ENCODE measurements around the gene STPG2.
A peak's percentile ranks its signal among the peaks of the same experiment; 100 is the strongest.
"Not testable (repeated sequence)": the region's sequence is repeated elsewhere in the genome, so short reads cannot be mapped to it uniquely, and the experiment has no call there.

The STPG2 gene

DNA sequence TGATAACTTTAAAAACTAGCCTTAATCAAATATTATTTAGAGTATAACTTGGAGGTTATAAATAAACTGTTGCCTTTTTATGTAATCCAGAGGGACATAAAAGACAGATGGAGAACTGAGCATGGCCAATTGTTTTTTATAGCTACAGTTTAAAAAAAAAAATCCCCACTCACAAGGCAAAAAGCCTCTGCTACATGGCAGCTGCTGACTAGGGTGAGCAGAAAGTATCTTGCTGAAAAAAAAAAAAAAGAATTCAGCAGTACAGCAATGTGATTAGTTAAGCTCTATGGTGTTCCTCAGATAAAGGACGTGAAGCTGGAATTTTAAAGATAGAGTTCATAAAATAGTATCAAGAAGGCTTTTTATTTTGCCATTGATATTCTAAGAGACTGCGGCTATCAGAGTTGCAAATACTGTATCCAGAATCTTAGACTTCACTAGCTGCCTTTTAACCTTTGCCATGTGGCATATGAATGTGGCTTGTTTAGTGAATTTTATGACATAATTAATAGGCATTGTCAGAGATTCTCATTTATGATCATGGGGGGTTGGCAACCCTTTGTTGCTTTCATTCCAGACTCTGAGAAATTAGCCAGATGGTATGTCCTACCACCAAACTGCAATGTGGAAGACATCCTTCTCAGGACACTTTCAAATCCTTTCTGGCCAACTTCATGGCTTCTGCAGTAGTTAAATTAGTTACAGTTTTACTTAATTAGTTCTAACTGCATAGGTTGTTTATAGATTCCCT lies 498.0 kb downstream of the STPG2 start:
- peak; percentile 5 for DNase-seq (ENCODE audit: low spot score)

DNA sequence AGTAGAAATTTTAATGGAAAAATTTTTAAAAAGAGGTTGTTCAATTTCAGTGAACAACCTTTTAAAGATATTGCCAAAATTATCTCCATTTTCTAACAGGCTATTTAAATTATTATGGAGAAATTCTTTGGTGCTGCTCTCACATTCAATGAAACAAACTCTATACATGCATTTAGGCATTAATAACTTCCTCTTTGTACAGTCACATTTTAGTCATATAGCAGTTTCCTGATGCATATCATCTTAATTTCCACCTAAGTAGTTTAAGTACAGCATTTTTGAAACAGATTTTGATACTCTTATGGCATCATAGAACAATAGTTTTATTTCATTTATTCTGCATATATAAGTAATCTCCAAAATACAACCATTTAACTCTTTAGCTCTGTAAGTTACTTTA lies 500.1 kb downstream of the STPG2 start:
- no peak for DNase-seq (ENCODE audit: low spot score)

DNA sequence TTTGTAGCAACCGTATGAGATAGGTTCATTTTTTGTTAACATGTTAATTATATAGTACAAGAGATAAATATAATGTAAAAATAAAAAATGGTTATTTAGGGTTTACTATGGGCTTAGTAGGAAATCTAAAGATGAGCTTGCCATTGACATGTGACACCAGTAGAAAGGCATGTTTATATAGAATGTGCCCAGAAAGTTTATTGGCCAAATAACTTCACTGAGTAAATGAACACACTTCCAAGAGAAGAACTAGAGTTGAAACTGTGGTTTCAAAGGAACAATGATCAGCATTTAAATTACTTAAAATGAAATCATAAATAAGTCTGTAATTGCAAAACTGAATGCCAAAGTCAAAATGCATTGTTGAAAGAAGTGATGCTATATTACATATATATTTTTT lies 503.3 kb downstream of the STPG2 start:
- no peak for DNase-seq (ENCODE audit: low spot score)

DNA sequence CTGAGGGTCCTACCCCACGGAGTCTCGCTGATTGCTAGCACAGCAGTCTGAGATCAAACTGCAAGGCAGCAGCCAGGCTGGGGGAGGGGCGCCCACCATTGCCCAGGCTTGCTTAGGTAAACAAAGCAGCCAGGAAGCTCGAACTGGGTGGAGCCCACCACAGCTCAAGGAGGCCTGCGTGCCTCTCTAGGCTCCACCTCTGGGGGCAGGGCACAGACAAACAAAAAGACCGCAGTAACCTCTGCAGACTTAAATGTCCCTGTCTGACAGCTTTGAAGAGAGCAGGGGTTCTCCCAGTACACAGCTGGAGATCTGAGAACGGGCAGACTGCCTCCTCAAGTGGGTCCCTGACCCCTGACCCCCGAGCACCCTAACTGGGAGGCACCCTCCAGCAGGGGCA lies 509.4 kb downstream of the STPG2 start:
- not testable (repeated sequence) for DNase-seq (ENCODE audit: low spot score)

DNA sequence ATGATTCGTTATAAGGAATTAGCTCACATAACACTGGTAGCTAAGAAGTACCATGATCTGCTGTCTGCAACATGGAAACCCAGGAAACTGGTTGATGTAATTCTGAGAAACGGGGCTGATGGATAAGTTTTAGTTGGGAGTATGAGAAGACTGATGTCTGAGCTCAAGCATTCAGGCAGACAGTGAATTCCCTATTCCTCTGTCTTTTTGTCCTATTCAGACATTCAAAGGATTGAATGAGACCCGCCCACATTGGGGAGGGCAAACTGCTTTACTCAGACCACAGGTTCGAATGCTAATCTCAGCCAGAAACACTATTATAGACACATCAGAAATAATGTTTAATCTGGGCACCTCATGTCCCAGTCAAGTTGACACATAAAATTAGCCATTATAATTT lies 515.5 kb downstream of the STPG2 start:
- DNase-seq (ENCODE audit: low spot score): no peak

DNA sequence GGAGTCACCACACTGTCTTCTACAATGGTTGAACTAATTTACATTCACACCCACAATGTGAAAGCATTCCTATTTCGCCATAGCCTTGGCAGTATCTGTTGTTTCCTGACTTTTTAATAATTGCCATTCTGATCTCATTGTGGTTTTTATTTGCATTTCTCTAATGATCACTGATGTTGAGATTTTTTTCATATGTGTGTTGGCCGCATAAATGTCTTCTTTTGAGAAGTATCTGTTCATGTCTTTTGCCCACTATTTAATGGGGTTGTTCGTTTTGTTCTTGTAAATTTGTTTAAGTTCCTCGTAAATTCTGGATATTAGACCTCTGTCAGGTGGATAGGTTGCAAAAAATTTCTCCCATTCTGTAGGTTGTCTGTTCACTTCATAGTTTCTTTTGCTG lies 519.1 kb downstream of the STPG2 start:
- DNase-seq (ENCODE audit: low spot score): no peak

DNA sequence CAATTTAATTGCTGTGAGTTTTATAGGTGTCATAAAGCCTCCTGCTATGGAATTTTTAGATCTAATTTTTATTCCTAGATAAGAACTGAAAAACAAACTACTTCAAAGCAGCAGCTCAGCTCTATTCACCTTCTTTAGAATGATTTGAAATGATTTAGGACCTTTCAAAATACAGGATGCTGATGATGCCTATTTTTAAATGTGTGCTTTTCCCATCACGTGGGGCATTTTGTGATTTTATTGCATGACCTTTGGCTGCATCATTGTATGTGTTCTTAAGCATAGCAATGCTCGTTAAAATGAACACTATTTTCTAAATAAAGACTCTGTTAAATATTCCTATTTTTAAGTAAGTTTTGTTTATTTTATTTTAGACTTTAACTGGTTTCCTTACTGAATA lies 537.3 kb downstream of the STPG2 start:
- DNase-seq (ENCODE audit: low spot score): no peak

DNA sequence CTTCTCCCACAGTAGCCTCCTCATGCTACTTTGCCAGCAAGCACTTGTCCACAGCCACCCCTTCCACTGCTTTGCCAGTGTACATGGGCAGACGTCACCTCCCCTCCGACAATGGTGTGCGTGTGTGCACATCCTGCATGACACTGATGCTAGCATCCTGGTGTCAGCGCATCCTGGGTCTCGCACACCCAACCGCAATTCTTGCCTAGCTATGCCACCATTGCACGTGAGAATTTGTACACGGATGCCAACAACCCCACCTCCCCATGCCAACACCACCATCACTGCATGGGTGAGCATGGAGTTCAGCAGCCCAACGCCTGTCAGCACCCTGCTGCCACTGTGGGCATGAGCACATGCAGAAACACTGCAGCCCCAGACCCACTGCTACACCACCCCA lies 550.0 kb downstream of the STPG2 start:
- DNase-seq (ENCODE audit: low spot score): no peak

DNA sequence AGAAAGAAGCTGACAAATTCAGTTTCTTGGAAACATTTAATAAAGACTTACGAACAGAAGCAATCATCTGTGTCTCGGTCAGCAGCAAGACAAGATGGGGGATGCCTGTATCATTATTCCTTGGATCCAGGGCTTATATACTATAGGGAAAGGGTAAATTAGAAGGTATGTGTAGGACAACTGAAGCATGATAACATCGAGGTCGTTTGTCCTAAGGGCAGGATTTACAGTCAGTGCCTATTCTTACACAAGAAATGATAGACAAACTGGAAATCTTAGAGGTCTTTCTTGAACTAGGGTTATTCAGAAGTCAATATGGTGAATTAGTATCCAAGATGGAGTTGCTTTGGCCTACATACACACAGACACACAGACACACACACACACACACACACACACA lies 553.0 kb downstream of the STPG2 start:
- no peak for DNase-seq (ENCODE audit: low spot score)

DNA sequence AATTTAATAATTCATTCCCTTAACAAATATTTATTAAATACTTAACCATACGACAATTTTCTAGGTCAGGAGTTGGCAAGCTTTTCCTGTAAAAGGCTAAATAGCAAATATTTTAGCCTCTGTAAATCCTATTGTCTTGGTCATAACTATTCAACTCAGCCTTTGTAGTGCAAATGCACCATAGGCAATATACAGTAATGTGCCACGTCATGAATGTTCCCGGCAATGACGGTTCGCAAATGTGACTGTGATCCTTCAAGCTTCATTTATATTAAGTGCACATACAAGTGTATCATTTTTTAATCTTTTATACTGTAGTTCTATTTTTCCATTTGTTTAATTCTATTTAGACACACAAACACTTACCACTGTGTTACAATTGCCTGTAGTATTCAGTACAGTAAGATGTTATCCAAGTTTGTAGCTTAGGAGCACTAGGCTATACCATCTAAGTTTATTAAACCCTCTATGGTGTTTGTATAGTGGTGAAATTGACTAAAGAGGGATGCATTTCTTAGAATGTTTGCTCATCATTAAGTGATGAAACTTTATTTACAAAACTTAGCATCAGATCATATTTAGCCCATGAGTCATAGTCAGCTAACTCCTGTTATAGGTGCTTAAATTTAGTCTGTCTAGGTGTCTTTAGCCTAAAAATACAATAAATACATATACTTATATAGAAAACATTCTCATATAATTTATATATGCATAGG lies 553.6 kb downstream of the STPG2 start:
- DNase-seq (ENCODE audit: low spot score): no peak

DNA sequence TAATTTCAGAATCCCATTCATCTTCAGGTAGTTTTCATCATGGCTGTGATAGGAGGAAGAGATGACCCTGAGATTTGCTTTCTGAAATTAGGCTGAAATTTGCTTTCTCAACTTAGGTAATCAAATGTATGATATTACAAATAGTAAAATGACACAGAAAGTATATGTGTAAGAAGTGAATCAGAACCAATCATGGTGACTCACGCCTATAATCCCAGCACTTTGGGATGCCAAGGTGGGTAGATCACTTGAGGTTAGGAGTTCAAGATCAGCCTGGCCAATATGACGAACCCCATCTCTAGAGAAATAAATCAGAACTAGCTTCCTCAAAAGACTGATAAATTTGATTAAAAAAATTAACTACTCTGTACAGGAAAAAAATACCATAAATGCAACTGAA lies 555.4 kb downstream of the STPG2 start:
- no peak for DNase-seq (ENCODE audit: low spot score)

DNA sequence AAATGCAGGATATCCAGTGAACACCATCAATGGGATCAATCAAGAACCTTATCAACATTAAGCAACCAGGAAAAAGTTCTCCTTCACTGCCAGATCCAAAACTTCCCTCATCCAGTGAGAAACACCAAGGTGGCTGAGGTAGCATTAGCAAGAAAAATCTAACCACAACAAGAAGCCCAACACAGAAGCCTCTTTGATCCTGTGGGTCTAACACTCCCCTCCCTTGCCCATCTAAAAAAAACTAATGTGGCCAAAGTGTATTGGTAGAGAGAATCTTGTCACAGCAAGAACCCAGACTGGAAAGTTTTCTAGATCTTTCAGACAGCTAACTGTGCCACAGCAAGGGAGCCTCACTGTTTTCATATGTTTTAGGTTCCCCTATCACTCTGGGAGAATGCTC lies 558.0 kb downstream of the STPG2 start:
- no peak for DNase-seq (ENCODE audit: low spot score)

DNA sequence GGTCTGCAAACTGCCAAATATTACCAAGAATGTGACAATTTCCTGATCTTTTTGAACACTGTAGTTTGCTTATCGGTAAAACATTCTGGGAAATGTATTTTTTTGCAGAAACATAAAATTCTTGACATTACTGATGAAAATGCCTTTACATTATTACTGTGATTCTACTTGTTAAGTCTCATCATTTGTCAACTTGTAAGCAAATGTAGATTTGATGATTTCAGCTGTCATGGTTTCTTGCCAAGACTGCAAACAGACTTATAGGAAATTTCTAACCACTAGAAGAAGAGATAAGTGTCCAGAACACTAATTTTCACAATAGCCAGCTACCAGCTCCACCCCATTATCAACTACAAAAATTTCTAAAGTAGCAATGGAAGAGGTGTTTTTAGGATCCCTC lies 560.4 kb downstream of the STPG2 start:
- DNase-seq (ENCODE audit: low spot score): no peak

DNA sequence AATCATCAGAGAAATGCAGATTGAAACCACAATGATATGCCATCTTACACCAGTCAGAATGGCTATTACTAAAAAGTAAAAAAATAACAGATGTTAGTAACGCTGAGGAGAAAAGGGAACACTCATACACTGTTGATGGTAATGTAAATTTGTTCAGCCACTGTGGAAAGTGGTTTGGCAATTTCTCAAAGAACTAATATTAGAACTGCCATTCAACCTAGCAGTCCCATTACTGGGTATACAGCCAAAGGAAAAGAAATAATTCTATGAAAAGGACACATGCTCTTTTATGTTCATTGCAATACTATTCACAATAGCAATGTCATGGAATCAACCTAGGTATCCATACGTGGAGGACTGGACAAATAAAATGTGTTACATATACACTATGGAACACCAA lies 566.3 kb downstream of the STPG2 start:
- no peak for DNase-seq (ENCODE audit: low spot score)

DNA sequence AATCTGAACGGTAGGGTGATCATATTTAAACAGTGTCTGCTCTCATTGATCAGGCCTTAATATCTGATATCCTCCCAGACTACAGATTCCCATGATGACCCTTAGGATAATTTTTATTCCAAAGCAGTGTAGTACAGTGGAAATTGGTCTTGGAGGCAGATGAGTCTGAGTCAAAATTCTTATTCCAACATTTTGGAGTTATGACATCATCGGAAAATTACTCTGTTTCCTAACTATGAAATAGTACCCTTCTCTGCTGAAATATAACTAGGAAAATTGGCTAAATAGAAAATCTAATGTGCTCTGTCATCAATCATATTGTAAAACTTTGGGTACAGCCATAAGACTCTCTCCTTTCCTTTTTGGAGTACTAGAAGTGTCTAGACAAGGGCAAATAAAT lies 583.3 kb downstream of the STPG2 start:
- no peak for DNase-seq (ENCODE audit: low spot score)

DNA sequence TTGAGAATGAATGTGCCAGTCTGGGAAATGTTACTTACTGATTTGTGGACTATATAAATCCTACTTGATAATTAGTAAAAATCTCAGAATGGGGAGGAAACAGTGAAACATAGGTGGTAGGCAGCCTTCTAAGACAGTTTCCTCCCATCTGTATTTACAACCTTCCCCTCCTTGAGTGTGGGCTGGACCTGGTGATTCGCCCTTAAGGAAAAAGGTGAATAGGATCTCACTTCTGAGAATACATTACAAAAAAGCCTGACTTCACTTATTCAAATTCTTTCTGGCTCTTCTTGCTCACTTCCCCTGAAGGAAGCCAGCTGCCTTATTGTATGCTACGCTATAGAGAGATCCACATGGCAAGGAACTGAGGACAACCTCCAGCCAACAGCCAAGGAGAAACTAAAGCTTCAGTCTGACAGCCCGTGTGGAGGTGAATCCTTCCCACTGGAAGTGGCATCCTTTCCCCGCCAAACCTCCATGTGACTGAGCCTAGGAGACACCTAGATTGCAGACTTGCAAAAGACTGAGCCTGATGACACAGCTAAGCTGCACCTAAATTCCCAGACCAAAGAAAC lies 585.0 kb downstream of the STPG2 start:
- no peak for DNase-seq (ENCODE audit: low spot score)

DNA sequence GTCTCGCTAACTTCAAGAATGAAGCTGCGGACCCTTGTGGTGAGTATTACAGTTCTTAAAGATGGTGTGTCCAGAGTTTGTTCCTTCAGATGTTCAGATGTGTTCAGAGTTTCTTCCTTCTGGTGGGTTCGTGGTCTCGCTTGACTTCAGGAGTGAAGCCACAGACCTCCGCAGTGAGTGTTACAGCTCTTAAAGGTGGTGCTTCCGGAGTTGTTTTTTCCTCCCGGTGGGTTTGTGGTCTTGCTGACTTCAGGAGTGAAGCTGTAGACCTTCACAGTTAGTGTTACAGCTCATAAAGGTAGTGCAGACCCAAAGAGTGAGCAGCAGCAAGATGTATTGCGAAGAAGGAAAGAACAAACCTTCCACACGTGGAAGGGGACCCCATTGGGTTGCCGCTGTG lies 592.6 kb downstream of the STPG2 start:
- DNase-seq (ENCODE audit: low spot score): not testable (repeated sequence)

DNA sequence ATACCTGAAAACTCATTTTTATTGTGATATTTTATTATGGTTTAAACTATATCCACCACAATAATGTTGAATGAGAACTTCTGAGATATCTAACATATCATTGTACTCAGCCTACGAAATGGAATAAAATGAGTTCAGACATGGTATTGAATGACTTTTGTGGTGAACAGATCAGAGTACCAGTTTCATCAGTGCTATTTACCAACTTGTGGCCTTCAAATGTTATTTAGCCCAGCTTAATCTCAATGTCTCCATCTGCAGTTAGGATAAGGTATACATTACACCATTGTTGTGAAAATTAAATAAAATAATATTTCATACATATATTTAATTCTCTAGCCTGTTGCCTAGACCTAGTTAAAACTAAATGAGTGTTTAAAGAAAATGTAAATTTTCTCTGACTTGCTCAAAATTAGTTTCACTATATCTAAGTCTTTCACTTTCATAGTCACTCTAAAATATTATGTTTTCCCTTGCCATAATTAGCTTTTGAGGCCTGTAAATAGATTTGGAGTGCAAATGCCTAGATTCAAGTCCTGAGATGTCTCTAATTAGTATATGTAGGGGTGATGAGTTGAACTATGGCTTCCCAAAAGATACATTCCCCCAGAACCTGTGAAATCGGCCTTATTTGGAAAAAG lies 594.2 kb downstream of the STPG2 start:
- DNase-seq (ENCODE audit: low spot score): no peak

DNA sequence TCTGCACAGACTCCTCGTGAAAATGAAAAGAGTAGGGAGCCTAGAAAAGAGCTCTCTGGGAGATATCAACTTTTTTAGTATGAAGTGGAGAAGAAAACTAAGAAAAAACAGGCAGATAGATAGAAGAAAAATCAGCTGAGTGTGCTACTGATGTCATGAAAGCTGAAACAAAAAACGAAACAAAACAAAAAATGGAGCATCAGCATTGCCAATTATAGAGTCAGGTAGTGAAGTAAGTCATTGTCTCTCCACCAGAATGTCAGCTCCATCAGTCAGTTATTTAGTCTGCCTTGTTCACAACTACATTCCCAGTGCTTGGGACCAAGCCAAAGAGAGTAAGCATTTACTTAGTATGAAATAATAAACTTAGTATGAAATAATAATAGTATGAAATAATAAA lies 595.1 kb downstream of the STPG2 start:
- no peak for DNase-seq (ENCODE audit: low spot score)

DNA sequence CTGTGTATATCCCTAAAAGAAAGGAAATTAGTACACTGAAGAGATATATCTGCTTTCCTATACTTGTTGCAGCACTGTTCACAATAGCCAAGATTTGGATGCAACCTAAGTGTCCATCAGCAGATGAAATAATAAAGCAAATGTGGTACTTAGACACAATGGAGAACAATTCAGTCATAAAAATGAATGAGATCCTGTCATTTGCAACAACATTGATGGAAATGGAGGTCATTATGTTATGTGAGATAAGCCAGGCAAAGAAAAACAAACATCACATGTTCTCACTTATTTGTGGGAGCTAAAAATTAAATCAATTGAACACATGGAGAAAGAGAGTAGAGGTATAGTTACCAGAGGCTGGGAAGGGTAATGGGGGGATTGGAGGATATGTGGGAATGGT lies 611.9 kb downstream of the STPG2 start:
- DNase-seq (ENCODE audit: low spot score): no peak

DNA sequence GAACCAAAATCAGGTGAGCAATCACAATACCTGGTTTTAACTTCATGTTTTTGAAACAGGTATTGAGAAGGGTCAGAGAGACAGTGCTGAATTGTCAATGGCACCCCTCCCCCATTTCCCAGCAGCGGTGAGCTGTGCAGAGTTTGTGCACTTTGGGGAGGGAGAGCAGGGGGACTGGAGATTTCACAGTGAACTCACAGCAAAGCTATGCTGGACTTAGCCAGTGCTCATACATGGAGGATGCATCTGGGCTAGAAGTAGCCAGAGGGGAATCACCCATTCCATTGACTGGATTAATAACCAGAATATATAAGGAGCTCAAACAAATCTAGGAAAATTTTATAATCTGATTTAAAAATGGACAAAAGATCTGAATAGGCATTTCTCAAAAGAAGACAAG lies 612.6 kb downstream of the STPG2 start:
- no peak for DNase-seq (ENCODE audit: low spot score)

DNA sequence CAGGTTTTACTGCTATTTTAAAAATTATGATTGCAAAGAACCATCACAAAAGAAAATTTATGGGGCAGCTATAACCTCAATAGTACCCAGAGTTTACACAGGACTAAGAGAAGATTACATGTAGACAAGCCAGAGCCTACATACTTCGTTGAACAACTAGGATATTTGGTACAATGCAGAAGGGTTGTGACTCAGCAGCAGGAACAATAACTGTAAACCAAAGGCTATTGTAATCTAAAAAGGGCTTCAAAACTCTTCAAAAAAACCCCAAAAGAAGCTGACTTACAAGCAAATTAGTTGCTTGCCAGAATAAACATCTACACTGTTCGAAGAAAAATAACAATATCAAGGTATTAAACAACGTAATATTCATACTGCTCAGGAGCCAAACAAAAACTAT lies 618.0 kb downstream of the STPG2 start:
- no peak for DNase-seq (ENCODE audit: low spot score)

DNA sequence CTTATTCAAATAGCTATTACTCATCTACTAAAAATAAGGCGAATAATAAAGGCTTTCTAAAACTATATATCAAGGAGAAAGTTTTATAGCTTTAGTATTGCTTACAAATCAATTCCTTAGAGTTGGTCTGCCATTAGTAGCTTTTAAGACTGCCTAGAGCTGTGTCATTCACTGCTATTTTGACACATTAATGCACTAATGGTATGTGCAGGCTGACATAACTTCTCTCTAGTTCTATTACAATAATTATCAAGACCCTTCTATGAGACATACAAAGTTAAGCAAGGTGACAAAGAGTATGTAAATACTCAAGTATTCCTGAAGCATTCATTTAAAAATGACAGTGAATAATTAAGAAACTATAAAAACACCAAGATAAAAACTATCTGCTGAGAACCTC lies 625.3 kb downstream of the STPG2 start:
- DNase-seq (ENCODE audit: low spot score): no peak
